HG03342 (cell line): ENCODE results near the gene MORF4L2.
"Not testable (repeated sequence)": the region's sequence is repeated elsewhere in the genome, so short reads cannot be mapped to it uniquely, and the experiment has no call there.

Experiments
- ATAC-seq: cut with Tn5 transposase; IDR thresholded peaks from one replicate; pipeline ENCODE4 v1.9.1; 2021; ENCODE audit warnings: mild to moderate bottlenecking, moderate library complexity; ENCODE audit not compliant: unreplicated experiment

MORF4L2 gene

DNA sequence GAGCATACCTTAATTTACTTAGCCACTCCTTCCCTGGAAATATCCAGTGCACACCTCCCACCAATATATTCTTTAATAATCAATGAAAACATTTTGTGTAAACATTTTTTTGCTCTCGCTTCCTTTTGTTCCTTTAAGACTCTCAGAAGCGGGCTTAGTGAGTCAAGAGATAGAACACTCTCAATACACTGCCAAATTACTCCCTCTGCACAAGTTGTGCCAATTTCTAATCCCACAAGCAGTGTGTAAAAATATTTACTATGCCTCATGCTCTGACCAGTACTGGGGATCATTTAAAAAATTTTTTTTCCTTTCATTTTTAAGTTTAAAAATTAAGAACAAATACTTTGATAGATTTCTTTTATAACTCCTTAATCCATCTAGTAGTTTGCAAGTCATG, 5.1 kb downstream of the MORF4L2 start:
- no peak for ATAC-seq

DNA sequence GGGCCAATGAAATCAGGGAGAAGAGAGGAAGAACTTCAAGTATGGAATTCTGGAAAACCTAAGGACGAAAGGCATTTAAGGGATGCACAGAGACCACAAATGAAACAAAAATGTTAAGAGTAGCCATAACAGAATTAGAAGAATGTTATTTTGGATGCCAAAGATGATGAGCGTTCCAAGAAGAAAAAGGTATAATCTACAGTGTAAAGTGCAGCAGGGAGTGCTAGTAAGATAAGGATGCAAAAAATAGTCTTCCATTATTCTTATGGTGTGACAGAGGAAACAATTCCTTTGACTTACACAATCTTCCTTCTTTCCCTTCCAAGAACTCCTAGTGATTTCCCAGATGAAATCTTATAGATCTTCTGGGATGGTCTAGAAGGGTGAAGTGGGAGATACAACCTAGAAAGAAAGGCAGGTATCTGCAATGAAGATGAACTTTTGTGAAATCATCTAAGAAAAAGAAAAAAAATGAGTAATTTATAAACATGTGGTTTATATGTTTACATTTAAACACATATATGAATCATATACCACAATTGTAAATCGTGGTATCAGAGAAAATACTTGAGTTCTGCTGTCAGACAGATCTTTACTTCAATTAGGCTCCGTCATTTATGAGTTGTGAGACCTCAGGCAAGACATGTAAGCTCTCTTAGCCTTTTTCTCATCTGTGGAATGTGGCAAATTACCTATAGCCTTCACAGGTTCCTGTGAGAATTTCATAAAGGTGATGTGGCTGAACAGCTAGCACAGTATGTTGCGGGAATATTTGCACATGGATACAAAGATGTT, 8.1 kb downstream of the MORF4L2 start:
- no peak for ATAC-seq

DNA sequence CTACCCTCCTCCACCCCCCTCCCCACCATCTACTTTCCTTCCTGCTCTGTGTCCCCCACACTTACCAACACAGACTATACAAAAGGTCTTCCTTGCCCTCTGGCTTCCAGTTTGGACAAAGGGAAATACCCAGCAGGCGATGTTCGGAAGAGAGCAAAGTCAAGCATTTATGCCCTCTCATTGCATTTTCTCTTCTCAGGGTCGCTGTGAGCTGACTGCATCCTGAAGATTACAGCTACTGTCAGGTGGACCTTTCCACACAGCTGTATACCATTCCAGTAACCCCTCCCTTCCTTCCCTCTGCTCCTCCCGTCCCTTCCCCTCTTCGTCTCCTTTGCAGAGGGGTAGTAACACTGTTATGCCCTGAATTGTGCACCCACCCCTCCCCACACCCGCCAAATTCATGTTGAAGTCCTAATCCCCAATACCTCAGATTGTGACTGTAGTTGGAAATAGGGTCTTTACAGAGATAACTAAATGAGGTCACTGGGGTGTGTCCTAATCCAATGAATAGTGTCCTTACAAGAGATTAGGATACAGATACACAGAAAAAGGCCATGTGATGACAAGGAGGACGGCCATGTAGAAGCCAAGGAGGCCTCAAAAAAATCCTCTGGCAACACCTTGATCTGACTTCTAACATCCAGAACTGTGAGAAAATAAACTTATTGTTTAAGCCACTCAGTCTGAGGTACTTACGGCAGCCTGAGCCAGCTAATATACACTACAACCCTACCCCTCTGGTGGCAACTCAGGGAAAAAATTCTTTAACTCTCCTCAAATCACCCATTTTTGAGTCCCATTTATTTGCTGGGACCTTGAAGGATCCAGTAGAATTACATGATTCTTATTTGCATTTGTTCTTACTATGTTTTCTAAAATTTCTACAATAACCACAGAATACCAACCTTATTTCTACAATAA, 11.7 kb downstream of the MORF4L2 start:
- ATAC-seq, result no peak

DNA sequence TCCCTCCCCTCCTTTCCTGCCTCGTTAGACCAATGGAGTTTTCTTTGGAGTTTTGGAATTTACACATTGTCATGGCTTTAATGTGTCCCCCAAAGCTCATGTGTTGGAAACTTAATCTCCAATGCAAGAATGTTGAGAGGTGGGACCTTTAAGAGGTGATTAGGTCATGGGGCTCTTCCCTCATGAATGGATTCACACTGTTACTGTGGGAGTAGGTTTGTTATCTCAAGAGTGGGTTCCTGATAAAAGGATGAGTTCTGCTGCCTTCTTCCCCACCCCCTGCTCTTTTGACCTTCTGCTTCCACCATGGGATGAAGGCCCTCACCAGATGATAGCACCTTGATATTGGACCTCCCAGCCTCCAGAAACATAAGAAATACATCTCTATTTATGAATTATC, 16.8 kb downstream of the MORF4L2 start:
- no peak for ATAC-seq

DNA sequence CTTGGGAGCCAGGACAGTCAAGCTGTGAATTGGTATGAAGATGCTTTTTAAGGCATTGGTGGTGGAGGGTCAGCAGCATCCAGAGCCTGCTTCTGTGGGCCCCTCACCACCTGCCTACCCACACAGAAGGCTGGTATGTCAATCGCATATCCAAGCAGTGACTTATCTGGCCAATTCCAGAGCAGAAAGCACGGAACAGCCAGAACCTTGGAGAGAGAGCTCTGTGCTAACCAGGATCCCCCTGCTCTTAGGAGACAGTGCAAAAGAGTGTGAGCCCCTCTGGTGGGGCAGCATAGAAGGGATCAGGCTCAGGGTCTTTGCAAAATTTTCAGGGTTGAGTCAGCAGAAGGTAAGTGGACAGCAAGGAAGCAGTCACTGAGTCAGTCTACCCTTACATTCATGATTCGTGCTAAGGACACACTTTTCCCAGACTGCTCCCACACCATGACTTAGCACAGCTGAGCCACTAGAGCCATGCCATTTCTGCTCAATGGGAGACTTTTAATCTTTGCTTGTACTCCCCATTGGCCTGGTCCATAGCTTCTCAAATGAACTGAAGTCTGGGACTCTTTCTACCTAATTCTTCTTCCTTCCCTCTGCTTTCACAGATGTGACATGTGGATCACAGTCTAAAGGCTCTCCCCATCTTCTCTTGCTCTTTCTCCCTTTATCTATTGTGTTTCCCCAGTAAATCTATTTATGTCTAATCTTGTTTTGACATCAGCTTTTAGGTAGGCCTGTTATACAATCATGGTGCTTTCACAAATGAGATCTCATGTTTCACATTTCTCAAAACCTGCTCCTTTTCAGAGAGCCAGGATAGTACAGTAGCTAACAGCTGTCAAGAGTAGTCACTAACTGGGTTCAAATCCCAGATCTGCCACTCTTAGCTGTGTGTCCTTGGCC, 20.0 kb downstream of the MORF4L2 start:
- no peak for ATAC-seq

DNA sequence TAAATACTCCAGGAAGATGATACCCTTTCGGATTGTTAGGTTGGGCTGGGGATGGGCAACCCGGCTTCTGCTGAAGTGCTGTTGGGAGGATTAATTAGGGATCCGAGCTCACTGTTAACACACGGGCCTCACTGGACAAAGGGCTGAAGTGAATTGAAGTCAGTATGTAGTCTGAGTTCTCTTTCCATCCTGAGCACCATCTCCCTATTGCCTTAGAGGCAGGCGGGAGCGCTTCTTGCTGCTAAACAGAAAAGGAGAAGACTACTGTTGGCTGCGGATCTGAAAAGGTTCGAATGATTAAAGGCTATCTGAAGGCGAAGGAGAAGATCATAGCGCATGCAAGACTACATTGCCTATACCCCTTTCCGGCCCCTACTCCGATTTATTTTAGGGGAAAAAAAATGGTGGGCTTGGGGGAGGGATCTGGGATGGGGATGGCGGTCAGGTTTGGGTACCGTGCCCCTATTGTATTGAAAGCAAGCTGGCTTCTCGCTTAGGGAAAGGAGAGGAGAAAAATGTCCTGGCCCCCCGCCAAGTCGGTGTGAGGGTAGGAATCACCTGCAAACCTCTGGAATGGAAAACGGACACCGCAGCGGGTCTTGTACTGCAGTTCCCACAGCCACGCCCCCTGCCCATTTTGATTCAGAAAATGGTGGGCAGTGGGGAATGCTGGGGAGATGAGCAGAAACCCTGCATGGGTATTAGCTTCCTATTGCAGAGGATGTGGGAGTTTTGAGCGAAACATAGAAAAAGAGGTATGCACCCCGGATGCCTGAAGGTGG, 22.3 kb downstream of the MORF4L2 start:
- no peak for ATAC-seq

DNA sequence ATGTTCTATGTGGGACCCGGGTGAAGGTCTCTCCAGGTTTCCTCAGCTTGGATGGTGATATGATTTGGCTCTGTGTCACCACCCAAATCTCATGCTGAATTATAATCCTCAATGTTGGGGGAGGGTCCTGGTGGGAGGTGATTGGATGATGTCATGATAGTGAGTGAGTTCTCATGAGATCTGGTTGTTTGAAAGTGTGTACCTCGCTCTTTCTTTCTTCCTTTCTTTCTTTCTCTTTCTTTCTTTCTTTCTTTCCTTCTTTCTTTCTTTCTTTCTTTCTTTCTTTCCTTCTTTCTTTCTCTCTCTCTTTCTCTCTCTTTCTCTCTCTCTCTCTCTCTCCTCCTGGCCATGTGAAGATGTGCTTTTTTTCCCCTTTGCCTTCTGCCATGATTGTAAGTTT, 27.0 kb downstream of the MORF4L2 start:
- not testable (repeated sequence) for ATAC-seq

DNA sequence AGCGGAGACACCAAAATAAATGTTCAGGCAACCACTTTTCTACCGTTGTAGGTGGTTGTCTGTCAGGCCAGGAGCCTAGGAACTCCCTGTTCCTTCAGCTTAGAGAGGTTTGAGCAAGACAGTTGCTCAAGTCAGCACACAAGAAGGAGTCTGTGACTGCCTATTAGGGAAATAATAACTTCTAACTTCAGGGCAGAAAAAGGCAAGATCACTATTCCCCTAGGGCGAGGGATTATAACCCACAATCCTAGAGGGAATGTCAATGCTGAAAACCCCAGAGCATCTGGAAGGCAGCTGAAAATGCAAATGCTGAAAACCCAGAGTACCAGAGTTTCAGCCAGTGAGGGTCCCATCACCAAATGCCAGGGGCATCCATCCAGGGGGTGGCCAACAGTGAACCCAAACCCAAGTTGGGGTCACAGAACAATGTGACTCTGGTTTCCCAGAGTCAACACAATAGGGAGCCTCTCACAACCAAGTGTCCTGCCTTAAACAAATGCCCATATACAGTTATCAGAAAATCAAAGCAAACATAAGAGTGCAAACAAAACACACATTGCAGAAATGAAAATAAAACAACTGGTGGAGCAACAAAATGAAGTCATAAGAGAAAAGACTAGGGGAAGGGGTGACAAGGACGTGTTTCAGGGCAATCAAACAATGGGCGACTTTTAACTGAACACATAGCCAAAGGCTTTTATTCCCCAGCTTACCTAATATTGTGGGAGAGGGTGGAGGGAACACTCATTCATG, 27.6 kb downstream of the MORF4L2 start:
- ATAC-seq, result no peak

DNA sequence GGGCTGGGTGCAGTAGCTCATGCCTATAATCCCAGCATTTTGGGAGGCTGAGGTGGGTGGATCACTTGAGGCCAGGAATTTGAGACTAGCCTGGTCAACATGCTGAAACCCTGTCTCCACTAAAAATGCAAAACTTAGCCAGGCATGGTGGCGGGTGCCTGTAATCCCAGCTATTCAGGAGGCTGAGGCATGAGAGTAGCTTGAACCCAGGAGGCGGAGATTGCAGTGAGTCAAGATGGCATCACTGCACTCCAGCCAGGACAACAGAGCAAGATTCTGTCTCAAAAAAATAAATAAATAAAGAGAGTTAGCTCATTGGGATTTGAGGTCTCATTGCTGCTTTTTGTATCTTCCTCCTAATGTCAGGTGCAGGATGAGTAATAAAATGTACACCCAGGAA, 29.4 kb downstream of the MORF4L2 start:
- ATAC-seq, result not testable (repeated sequence)

DNA sequence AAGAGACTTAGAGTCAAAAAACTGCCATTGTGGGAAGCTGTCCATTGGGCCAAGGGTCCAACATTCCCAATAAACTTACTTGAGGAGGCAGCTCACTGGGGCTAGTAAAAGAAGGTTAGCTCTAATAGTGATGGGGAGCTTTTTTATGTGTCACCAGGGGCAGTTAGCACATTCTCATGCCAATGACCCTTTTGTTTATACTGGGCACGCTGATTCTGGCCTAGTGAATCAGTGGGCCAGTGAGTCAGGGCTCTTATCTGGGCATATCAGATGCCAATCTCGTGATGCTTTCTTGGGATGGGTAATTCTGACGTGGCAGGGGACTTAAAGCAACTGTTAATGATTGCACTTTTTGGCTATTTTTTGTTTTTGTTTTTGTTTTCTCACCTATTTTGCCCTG, 29.9 kb downstream of the MORF4L2 start:
- ATAC-seq, result no peak

DNA sequence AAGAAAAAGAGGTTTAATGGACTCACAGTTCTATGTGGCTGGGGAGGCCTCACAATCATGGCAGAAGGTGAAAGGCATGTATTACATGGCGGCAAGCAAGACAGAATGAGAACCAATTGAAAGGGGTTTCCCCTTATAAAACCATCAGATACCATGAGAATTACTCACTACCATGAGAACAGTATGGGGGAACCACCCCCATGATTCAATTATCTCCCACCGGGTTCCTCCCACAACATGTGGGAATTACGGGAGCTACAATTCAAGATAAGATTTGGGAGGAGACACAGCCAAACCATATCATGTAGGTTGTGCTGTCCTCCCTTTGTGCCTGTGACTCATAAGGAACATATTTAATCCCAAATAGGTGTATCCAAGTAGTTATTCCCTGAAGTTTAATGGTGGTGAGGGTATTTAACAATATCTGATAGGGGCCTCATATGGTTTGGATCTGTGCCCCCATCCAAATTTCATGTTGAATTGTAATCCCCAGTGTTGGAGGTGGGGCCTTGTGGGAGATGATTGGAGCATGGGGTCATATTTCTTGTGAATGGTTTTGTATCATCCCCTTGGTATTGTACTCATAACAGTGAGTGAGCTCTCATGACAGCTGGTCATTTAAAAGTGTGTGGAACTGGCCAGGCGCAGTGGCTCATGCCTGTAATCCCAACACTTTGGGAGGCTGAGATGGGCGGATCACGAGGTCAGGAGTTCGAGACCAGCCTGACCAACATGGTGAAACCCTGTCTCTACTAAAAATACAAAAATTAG, 31.1 kb downstream of the MORF4L2 start:
- not testable (repeated sequence) for ATAC-seq

DNA sequence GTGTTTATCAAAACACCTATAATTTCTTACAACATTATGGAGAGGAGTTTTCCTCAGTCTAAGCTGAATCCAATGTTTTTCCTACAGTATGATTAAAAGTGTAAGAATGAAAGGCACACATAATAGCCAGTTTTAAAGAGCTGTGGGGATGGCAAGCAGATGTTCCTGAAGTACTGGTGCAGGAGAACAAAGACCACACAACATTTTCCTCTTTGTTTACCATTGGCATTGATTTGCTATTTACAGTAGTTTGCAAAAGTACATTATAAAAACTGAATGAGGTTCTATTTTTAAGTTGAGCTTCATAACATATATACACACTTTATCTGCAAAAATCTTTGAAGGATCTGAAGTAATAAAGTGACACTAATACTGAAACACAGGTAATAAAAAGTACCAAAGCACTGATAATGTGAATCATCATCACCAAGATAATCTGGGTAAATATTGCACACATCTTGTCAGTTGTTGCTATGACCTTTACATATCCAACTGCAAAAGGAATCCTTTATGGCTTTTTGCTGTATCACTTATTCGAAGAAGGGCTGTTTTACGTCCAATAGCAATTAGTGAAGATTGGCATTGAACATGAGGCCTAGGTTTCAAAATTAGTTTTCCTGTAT, 35.2 kb downstream of the MORF4L2 start:
- ATAC-seq, result no peak

DNA sequence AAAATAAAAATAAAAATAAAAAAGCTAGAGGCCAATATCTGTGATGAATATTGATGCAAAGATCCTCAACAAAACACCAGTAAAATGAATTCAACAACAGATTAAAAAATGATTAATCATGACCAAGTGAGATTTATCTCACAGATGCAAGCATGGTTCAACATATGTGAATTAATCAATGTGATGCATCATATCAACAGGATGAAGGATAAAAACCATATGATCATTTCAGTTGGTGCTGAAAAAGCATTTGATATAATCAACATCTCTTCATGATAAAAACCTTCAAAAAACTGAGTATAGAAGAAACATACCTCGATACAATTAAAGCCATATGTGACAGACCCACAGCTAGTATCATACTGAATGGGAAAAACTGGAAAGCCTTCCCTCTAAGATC, 38.9 kb downstream of the MORF4L2 start:
- no peak for ATAC-seq

DNA sequence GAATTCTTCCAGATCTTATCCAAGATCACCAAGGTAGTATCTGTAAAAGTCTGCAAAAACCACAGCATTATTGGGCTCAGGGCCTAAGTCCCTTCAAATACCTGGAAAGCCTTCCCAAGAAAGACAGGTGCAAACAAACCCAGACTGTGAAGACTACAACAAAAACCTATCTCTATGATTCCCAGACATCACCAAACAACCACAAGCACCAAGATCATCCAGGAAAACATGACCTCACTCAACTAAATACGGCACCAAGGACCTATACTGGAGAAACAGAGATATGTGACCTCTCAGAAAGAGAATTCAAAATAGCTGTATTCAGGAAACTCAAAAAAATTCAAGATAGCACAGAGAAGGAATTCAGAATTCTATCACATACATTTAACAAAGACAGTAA, 42.4 kb downstream of the MORF4L2 start:
- ATAC-seq, result no peak

DNA sequence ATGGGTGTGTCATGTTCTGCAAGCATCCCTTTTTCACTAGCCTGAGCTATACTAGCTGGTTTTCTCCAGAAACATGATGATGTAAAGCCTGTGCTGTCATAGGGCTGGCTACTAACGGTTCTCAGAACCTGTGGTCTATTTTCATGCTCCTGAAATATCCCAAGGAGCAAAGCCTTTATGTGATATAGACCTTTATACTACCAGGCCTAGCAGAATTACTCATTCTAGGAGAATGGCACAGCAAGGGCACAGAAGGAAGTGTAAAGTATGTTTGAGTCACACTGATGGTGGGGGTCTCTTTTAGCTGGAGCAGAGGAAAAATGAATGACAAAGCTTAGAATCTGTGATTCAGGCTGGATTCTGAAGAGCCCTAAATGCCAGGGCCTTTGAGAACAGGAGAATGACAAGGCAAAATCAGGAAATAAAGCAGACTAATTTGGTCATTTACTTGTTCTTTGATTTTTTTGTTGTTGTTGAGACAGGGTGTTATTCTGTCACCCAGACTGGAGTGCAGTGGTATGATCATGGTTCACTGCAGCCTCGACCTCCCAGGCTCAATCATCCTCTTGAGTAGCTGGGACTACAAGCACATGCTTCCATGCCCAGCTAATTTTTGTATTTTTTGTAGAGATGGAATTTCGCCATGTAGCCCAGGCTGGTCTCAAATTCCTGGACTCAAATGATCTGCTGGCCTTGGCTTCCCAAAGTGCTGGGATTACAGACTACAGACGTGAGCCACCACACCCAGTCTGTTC, 45.9 kb downstream of the MORF4L2 start:
- ATAC-seq, result no peak

DNA sequence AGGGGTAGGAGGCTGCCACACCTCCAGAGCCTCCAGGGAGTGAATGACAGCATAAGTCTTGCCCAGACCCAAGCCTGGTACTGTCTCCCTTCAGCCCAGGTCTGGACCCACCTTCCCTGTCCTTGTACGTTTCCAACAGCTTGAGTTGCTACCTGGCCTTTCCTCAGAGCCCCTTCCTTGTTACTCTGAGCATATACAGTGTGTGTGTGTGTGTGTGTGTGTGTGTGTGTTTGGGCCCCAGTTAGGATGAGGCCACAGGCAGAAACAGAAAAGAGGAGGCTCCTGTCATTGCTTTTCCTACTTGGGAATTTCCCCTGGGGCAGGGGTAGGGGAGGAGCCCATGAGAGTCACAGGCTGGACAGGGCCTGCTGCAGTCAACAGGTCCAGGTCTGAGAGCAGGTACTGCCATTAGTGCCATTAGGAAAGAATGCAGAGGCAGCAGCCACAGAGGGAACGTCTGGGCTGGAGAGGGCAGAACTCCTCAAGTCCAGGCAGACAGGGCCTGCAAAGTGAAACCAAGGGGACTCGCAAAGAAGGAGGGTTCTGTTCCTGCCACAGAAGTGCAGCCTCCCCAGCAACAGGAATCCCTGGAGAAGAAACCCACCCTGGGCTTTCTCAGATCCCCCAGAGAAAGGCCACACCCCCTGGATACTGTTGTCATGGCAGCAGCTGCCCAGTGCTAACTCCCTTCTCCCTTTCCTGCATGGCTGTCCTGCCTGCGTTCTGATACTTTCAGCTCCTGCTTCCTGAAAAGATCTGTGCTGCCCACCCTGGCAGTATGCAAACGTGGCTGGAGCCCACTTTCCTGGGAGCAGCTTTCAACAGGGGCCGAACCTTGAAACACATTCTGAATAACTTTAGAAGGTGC, 47.8 kb downstream of the MORF4L2 start:
- ATAC-seq, result not testable (repeated sequence)
